ENCODE results near the gene CDCA4. TPM values are rescaled to one million over a fixed set of nuclear protein-coding genes. Genes with fewer than 3 reads are reported as not detected.

The CDCA4 gene
- total and polyA plus RNA-seq, 2 donors (not counting 3 experiments of a cell fraction or from before 2014, with no cell fraction given): 29.9 to 44.5 TPM

DNA sequence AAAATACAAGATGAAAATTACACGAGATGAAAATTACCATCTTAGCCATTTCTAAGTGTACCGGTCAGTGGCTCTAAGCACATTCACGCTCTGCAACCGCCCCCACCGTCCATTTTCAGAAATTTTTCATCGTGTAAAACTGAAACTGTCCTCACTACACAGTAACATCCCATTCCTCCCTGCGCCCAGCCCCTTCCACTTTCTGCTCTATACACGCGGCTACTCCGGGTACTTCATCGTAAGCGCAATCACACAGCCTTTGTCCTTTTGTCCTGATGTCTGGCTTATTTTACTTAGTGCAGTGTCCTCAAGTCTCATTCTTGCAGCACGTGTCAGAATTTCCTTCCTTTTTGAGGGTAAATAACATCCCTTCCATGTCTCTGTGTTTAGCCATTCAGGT lies 47.9 kb upstream of the CDCA4 start:
- Histone ChIP-seq H3K9ac (replicated peaks; ENCODE audit: extremely low read depth, insufficient read depth, low read length) (no peak overlapping the region), H3K4me2 (ENCODE audit: insufficient read depth, low read length) (no peak overlapping the region), H3K9me3 (replicated peaks; ENCODE audit: control insufficient read depth, insufficient read depth, low read length) (no peaks in the 10 kb centered on the region), H3K27ac (ENCODE audit: insufficient read depth, low read depth, low read length) (no peak overlapping the region), H3K79me2 (ENCODE audit: control insufficient read depth, insufficient read depth, low read length) (no peaks in the 10 kb centered on the region), H3K4me1 (ENCODE audit: control insufficient read depth, extremely low read depth, insufficient read depth, low read length) (no peaks in the 10 kb centered on the region), H3K27me3 (ENCODE audit: control insufficient read depth in 2 of 2, insufficient read depth in 2 of 2, low read length in 2 of 2) (no peaks in the 10 kb centered on the region), H2AFZ (ENCODE audit: low read depth, low read length) (no peak overlapping the region), H3K36me3 (ENCODE audit: control insufficient read depth in 2 of 2, extremely low read depth in 1 of 2, insufficient read depth in 2 of 2, low read length in 2 of 2) (no peaks in the 10 kb centered on the region), H4K20me1 (replicated peaks; ENCODE audit: control insufficient read depth, extremely low read depth, insufficient read depth, low read length) (no peaks in the 10 kb centered on the region), H3K9me1 (replicated peaks; ENCODE audit: control insufficient read depth, extremely low read depth, insufficient read depth, low read length) (no peaks in the 10 kb centered on the region), H3K4me3 (replicated peaks in 1 of 3; ENCODE audit: insufficient read depth in 1 of 3, low read depth in 1 of 3, low read length in 3 of 3) (no peak overlapping the region)
- no peak for TF ChIP-seq MYC (IDR thresholded peaks at IDR 0.05; ENCODE audit: low read depth, low read length)
- TF ChIP-seq GATA2 (IDR thresholded peaks at IDR 0.05; ENCODE audit: insufficient read depth, insufficient read length, low read depth, low read length): no peak
- TF ChIP-seq POLR2AphosphoS5 (IDR thresholded peaks at IDR 0.05; ENCODE audit: insufficient read depth, low read depth, low read length): no peak
- TF ChIP-seq EZH2 (IDR thresholded peaks at IDR 0.05; ENCODE audit: borderline replicate concordance, low read depth, low read length, severe bottlenecking): no peak
- no peak for TF ChIP-seq POLR2A (IDR thresholded peaks at IDR 0.05; ENCODE audit: low read depth, low read length)
- no peak for TF ChIP-seq FOS (IDR thresholded peaks at IDR 0.05; ENCODE audit: borderline replicate concordance, insufficient read depth, low read length)
- TF ChIP-seq JUN (IDR thresholded peaks at IDR 0.05; ENCODE audit: borderline replicate concordance, insufficient read depth, insufficient read length, low read depth): no peak
- TF ChIP-seq CTCF (IDR thresholded peaks at IDR 0.05; ENCODE audit: extremely low read depth in 1 of 2, insufficient read depth in 1 of 2, low read depth in 1 of 2, low read length in 2 of 2): no peak
- ChIA-PET CTCF (no interaction called here), POLR2A (no interaction called here)
- BruUV-seq (replicated peaks): no TSS peak
- dilution Hi-C loops (cut with MboI; ENCODE audit: extremely low pct_ligation_motif_present, low sequenced_read_pairs) (no loop called here), intact Hi-C loops (cut with micrococcal nuclease) (no loop called here)
- DNase-seq (ENCODE audit: low read depth, low spot score) (no peak), FAIRE-seq (no peak)
